Panc1 (cell line): ENCODE measurements around the gene SYT1.

ENCODE experiments used
- POLR2AphosphoS5 ChIP-seq: IDR thresholded peaks from 2 replicates; pipeline ENCODE4 v1.6.1; 2012; ENCODE audit warnings: mild to moderate bottlenecking, low read depth, low read length, moderate library complexity
- SIN3A ChIP-seq: IDR thresholded peaks from 2 replicates; pipeline ENCODE4 v1.6.1; 2012; ENCODE audit warnings: low read depth, mild to moderate bottlenecking, low read length, moderate library complexity, borderline replicate concordance; ENCODE audit not compliant: insufficient read depth
- TCF7L2 ChIP-seq: IDR thresholded peaks from 2 replicates; pipeline ENCODE4 v1.6.1; 2011; ENCODE audit warnings: mild to moderate bottlenecking, low read depth, low read length, inconsistent platforms
- TF ChIP-seq, protein P1 (sequence below): fragments of 450-650 bp; IDR thresholded peaks from 2 replicates; pipeline ENCODE4 v1.5.1; 2017; ENCODE audit warnings: mild to moderate bottlenecking

DNA sequence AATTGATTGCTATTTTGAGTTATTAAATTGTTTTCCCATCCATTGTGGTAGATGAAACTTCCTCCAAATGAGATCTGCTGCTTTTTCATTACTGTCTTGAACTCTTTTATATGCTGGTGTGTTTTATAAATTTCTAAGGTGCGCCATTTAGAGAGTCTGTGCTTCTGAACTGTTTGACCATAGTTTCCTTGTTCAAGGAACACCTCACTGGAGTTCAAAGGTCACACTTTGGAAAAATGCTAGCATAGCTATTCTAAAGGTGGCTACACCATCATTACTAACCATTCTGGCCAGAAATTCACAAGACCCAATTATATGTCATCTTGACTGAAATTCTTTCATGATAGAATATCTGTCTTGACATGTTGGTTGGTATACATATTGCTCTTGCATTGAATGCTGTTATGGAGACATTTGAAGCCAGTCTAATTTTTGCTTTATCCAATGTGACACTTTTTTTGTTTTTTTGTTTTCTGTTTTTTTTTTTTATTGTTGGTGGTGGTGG, 556.7 kb downstream of the SYT1 start:
- TF ChIP-seq, protein P1, sequence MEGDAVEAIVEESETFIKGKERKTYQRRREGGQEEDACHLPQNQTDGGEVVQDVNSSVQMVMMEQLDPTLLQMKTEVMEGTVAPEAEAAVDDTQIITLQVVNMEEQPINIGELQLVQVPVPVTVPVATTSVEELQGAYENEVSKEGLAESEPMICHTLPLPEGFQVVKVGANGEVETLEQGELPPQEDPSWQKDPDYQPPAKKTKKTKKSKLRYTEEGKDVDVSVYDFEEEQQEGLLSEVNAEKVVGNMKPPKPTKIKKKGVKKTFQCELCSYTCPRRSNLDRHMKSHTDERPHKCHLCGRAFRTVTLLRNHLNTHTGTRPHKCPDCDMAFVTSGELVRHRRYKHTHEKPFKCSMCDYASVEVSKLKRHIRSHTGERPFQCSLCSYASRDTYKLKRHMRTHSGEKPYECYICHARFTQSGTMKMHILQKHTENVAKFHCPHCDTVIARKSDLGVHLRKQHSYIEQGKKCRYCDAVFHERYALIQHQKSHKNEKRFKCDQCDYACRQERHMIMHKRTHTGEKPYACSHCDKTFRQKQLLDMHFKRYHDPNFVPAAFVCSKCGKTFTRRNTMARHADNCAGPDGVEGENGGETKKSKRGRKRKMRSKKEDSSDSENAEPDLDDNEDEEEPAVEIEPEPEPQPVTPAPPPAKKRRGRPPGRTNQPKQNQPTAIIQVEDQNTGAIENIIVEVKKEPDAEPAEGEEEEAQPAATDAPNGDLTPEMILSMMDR = no peak
- TF ChIP-seq SIN3A = no peak
- TF ChIP-seq POLR2AphosphoS5 = no peak
- no peak for TF ChIP-seq TCF7L2
